Spleen (tissue), 7 donors: ENCODE data around the gene NCOA3.

Source experiments
- CTCF ChIP-seq, 11 experiments: fragments of 200-600 bp in 7 of 11; fragments of 450-650 bp in 4 of 11; sonication (generic) in 4 of 11; IDR thresholded peaks in 8 of 11; conservative IDR thresholded peaks in 3 of 11; 1 replicate in 7 of 11; 2 replicates in 4 of 11; pipeline versions ENCODE4 v1.4.0 to v1.8.0; 2016 to 2021; ENCODE audit warnings: antibody characterized with exemption in 11 of 11, inconsistent platforms in 4 of 11, mild to moderate bottlenecking in 1 of 11
- POLR2AphosphoS5 ChIP-seq, 3 donors: sonication (generic); formaldehyde crosslinking; IDR thresholded peaks; one replicate each; pipeline ENCODE4 v1.5.1; 2017; ENCODE audit warnings: antibody characterized with exemption in 3 of 3
- donor health status: DM: no; HTN: no; CAD: no; lungs with moderate emphysema.
- donor health status: DM: no; HTN: no; CAD: no.
- donor health status: DM: no; HTN: no; CAD: no.

GRCh38 chr20:47661714-47662113 lies 160.0 kb downstream of the NCOA3 start:
- TF ChIP-seq POLR2AphosphoS5 (IDR thresholded peaks at IDR 0.05) = no peak
- TF ChIP-seq CTCF (IDR thresholded peaks at IDR 0.05 in 8 of 11, conservative IDR thresholded peaks at IDR 0.05 in 3 of 11) = no peak
